Adipocyte (in vitro differentiated cells): ENCODE measurements around the gene TMEM252.

Experiments used
- DNase-seq: peaks from one replicate; pipeline ENCODE4 v3.0.0-alpha.2; 2015; ENCODE audit warnings: low read depth
- H3K27me3 ChIP-seq: replicated peaks from 2 replicates; pipeline ENCODE4 v1.7.0; 2013; ENCODE audit warnings: mild to moderate bottlenecking, low read length, moderate library complexity; ENCODE audit not compliant: control insufficient read depth, insufficient read depth
- H3K36me3 ChIP-seq: 2 replicates; pipeline ENCODE4 v1.7.0; 2013; ENCODE audit warnings: low read length, mild to moderate bottlenecking, moderate library complexity; ENCODE audit not compliant: control insufficient read depth, insufficient read depth, severe bottlenecking
- H3K4me1 ChIP-seq: 2 replicates; pipeline ENCODE4 v1.7.0; 2013; ENCODE audit warnings: mild to moderate bottlenecking, low read length, moderate library complexity; ENCODE audit not compliant: control insufficient read depth, insufficient read depth
- H3K4me3 ChIP-seq: 2 replicates; pipeline ENCODE4 v1.7.0; 2013; ENCODE audit warnings: mild to moderate bottlenecking, low read length, moderate library complexity
- H3K9ac ChIP-seq: 2 replicates; pipeline ENCODE4 v1.7.0; 2013; ENCODE audit warnings: mild to moderate bottlenecking, low read length, moderate library complexity
- H3K9me3 ChIP-seq: 2 replicates; pipeline ENCODE4 v1.7.0; 2013; ENCODE audit warnings: mild to moderate bottlenecking, low read length, moderate library complexity; ENCODE audit not compliant: control insufficient read depth

The TMEM252 gene

DNA sequence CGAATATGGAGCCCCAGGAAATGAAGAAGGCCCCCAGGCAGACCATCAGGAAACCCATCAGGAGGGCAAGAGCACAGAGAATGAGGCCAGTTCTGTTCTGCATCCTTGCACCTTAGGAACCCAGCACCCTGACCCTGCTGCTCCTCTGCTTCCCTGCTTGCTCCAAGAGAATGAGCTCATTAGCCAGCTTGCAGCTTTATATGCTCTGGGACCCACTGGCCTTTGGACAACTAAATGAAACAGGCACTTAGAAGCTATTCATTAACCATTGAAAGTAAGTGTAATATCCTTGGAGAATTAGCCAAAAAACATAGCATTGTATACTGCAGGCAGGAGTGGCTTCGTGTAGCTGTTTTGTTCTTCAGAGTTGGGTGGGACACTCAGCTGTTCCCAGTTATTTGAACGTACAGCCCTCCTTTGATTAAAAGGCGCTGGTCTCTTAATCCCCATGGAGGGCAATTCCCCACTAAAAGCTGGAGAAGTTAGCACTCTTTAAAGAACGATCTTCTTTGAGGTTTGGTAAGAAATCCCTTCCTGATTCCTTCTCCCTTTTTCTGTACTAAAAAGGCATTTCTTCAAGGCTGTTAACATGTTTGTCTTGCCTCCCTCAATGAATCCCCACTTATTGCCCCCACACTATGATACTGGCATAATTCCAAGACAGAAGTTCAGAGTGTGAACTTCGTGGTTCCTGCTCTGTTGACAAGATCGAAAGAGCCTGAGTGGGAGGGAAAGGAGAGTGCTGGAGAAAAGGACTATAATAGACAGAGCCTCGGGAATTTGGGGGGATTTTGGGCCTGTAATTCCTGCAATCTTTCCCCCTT lies at the start of gene TMEM252:
TMEM252 (minus strand) TSS at position 172 of the 824 bp plus-strand sequence; CDS start at position 103, 69 bp downstream.
- no peak for DNase-seq
- H3K27me3 ChIP-seq, result peaks cover 5% of the 10 kb centered on the region

DNA sequence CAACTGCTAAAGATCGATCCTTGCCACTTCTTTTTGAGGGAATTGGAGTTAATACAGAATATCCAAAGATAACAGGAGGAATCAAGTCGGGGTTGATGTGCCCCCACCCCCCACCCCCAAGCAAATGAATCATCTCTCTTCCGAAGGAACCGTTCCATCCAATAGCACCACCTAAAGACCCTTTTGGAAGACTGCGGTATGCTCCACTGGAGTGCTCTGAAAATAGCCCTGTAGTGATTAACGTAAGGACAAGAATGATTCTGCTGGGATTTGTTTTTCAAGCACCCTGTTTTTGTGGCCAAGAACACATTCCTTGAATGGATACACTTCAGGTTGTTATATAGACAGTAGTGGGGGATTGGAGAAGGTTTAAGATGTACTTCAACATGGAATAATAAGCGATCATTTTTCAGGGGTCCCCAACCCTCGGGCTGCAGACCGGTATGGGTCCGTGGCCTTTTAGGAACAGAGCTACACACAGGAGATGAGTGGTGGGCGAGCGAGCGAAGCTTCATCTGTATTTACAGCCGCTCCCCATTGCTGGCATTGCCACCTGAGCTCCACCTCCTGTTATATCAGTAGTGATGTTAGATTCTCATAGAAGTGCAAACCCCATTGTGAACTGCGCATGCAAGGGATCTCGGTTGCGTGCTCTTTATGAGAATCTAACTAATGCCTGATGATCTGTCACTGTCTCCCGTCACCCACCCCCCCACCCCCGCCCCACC lies 44.5 kb upstream of the TMEM252 start:
- DNase-seq, result no peak
- Histone ChIP-seq H3K9me3 (no peaks in the 10 kb centered on the region), H3K27me3 (no peaks in the 10 kb centered on the region), H3K36me3 (no peaks in the 10 kb centered on the region), H3K4me1 (peaks cover 6% of the 10 kb centered on the region), H3K4me3 (no peak overlapping the region), H3K9ac (no peak overlapping the region)

More for the DNA sequence above, at the start of gene TMEM252:
- Histone ChIP-seq H3K4me3 (no peak within 1 kb of the TSS), H3K4me1 (no peaks in the 10 kb centered on the region), H3K9me3 (no peaks in the 10 kb centered on the region), H3K36me3 (no peaks in the 10 kb centered on the region), H3K9ac (no peak within 1 kb of the TSS)

GRCh38 chr9:68584189-68585033 lies 43.7 kb upstream of the TMEM252 start:
- no peaks in the 10 kb centered on the region for H3K36me3 ChIP-seq
- no peak overlapping the region for H3K9ac ChIP-seq
- H3K4me3 ChIP-seq, result no peak overlapping the region
- no peaks in the 10 kb centered on the region for H3K9me3 ChIP-seq
- peaks cover 6% of the 10 kb centered on the region for H3K4me1 ChIP-seq
- no peaks in the 10 kb centered on the region for H3K27me3 ChIP-seq
- peak; percentile 93 for DNase-seq

- peaks cover 6% of the 10 kb centered on the region for H3K4me1 ChIP-seq
- peaks cover 3% of the 10 kb centered on the region for H3K27me3 ChIP-seq
- no peak for DNase-seq
- no peaks in the 10 kb centered on the region for H3K36me3 ChIP-seq
- H3K9ac ChIP-seq, result no peak overlapping the region
- no peaks in the 10 kb centered on the region for H3K9me3 ChIP-seq
- H3K4me3 ChIP-seq, result no peak overlapping the region
These were observed 41.0 kb upstream of the TMEM252 start for GRCh38 chr9:68581696-68582095.

- peaks cover 6% of the 10 kb centered on the region for H3K4me1 ChIP-seq
- H3K9ac ChIP-seq, result no peak overlapping the region
- no peaks in the 10 kb centered on the region for H3K9me3 ChIP-seq
- peaks cover 3% of the 10 kb centered on the region for H3K27me3 ChIP-seq
- no peak for DNase-seq
- H3K4me3 ChIP-seq, result no peak overlapping the region
- no peaks in the 10 kb centered on the region for H3K36me3 ChIP-seq
These were observed 37.3 kb upstream of the TMEM252 start for GRCh38 chr9:68577774-68578591.

- Histone ChIP-seq H3K4me3 (no peak overlapping the region), H3K9me3 (no peaks in the 10 kb centered on the region), H3K36me3 (no peaks in the 10 kb centered on the region), H3K4me1 (no peaks in the 10 kb centered on the region), H3K27me3 (peaks cover 5% of the 10 kb centered on the region), H3K9ac (no peak overlapping the region)
- DNase-seq, result no peak
These were observed 35.1 kb upstream of the TMEM252 start for GRCh38 chr9:68575817-68576216.

- peak; percentile 14 for DNase-seq
- H3K4me3 ChIP-seq, result no peak overlapping the region
- H3K9ac ChIP-seq, result no peak overlapping the region
- H3K4me1 ChIP-seq, result peaks cover 6% of the 10 kb centered on the region
- H3K9me3 ChIP-seq, result no peaks in the 10 kb centered on the region
- H3K36me3 ChIP-seq, result no peaks in the 10 kb centered on the region
- H3K27me3 ChIP-seq, result peaks cover 6% of the 10 kb centered on the region
These were observed 33.5 kb upstream of the TMEM252 start for GRCh38 chr9:68574150-68574549.

DNA sequence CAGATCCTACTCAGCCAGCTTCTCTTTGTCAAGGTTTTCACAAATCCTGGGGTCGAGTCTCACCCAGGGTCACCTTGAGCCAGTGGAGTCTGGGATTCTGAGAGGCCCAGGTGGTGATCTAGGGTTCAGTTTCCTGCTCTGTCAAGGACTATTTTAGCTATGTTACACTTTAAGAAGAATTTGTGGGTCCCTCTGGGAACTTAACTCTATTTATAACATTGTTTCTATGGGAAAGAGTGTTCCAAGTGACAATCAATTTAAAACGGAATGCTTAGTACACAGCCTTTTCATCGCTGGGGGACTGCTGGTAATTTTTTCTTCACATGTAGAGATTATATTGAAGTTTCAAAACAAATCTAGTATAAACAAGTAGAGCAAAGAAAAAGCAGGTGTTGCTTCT lies 26.9 kb upstream of the TMEM252 start:
- peaks cover 2% of the 10 kb centered on the region for H3K27me3 ChIP-seq
- DNase-seq, result no peak
- peaks cover 9% of the 10 kb centered on the region for H3K4me1 ChIP-seq
- no peak overlapping the region for H3K9ac ChIP-seq
- no peaks in the 10 kb centered on the region for H3K9me3 ChIP-seq
- no peak overlapping the region for H3K4me3 ChIP-seq
- no peaks in the 10 kb centered on the region for H3K36me3 ChIP-seq

DNA sequence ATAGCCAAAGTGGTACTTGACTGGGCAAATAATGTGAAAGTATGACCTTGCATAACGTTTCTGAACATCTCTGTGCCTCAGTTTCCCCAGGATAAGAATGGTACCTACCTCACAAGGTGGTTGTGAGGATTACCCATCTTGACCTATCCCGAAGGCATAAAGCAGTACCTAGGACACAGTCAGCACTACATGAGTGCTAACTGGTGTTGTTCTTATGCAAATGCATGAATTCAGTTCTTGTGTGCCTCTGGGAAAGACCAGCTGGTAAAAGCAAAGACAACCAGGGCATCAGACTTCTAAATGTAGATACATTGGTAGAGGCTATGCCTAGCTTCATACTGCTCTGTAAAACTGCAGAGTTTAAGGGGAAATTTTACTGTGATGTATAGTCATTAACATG lies 21.8 kb upstream of the TMEM252 start:
- no peak overlapping the region for H3K9ac ChIP-seq
- H3K27me3 ChIP-seq, result no peaks in the 10 kb centered on the region
- no peaks in the 10 kb centered on the region for H3K36me3 ChIP-seq
- no peak for DNase-seq
- peaks cover 13% of the 10 kb centered on the region for H3K4me1 ChIP-seq
- no peaks in the 10 kb centered on the region for H3K9me3 ChIP-seq
- no peak overlapping the region for H3K4me3 ChIP-seq

GRCh38 chr9:68560071-68560844 lies 19.6 kb upstream of the TMEM252 start:
- Histone ChIP-seq H3K9ac (no peak overlapping the region), H3K4me1 (peaks cover 13% of the 10 kb centered on the region), H3K36me3 (no peaks in the 10 kb centered on the region), H3K4me3 (no peak overlapping the region), H3K9me3 (no peaks in the 10 kb centered on the region), H3K27me3 (no peaks in the 10 kb centered on the region)
- no peak for DNase-seq
